GM12878 (cell line): Measurements from ENCODE around the gene RBSN. TPM values are rescaled to one million over a fixed set of nuclear protein-coding genes. Genes with fewer than 3 reads are reported as not detected.

ENCODE experiments used
- ATAC-seq: fragments of 200-7000 bp; cut with Tn5 transposase; 3 replicates; pipeline ENCODE4 v1.9.1; 2020; ENCODE audit warnings: mild to moderate bottlenecking, moderate library complexity
- BruUV-seq: library from RNA; stranded (reverse); fragments of 400-500 nt; replicated peaks from 2 replicates; lab custom pipeline; 2021; lab: Mats Ljungman, UMichigan
- CTCF ChIA-PET: fragments of 300-600 bp; sonication (Branson Sonifier 250); formaldehyde crosslinking; extraction: SDS; loops from one replicate; lab custom pipeline; 2021; ENCODE audit warnings: inconsistent platforms; lab: Yijun Ruan, JAX
- POLR2A ChIA-PET: fragments of 350-600 bp; formaldehyde crosslinking; extraction: SDS; loops from one replicate; lab custom pipeline; 2021; ENCODE audit warnings: inconsistent platforms; lab: Charles Lee
- RAD21 ChIA-PET: fragments of 300-600 bp; sonication (Branson Sonifier 250); formaldehyde crosslinking; loops from one replicate; lab custom pipeline; 2023; ENCODE audit warnings: antibody characterized with exemption; ENCODE audit not compliant: unreplicated experiment; lab: Charles Lee
- SMC1A ChIA-PET: fragments of 300-600 bp; sonication (Branson Sonifier 250); formaldehyde crosslinking; loops from one replicate; lab custom pipeline; 2023; ENCODE audit not compliant: unreplicated experiment, uncharacterized antibody; lab: Charles Lee
- DNase-seq: peaks from one replicate; pipeline ENCODE4 v3.0.0-alpha.2; 2011; ENCODE audit warnings: low read depth, low spot score
- FAIRE-seq: peaks from 3 replicates; lab custom pipeline; 2011; peaks lifted over from hg19 to GRCh38; lab: Jason Lieb, UNC
- H2AFZ ChIP-seq: 2 replicates; pipeline ENCODE4 v1.6.0; 2011; ENCODE audit warnings: low read depth, low read length, control low read depth; ENCODE audit not compliant: control insufficient read depth
- H3K27ac ChIP-seq: 2 replicates; pipeline ENCODE4 v1.5.1; 2011; ENCODE audit warnings: control low read depth; ENCODE audit not compliant: control insufficient read depth, insufficient read depth
- H3K27me3 ChIP-seq, 2 experiments: replicated peaks in 1 of 2; 2 replicates each; pipeline versions ENCODE4 v1.6.0 to v1.6.1; 2011; ENCODE audit warnings: low read length in 1 of 2; ENCODE audit not compliant: control insufficient read depth in 2 of 2, insufficient read depth in 2 of 2
- H3K36me3 ChIP-seq, 2 experiments: 2 replicates each; pipeline ENCODE4 v1.5.1; 2011; ENCODE audit warnings: low read length in 1 of 2; ENCODE audit not compliant: control insufficient read depth in 2 of 2, insufficient read depth in 2 of 2
- H3K4me1 ChIP-seq: 2 replicates; pipeline ENCODE4 v1.6.1; 2011; ENCODE audit warnings: mild to moderate bottlenecking, low read length, moderate library complexity, mixed read lengths; ENCODE audit not compliant: control insufficient read depth, insufficient read depth
- H3K4me2 ChIP-seq: 2 replicates; pipeline ENCODE4 v1.6.0; 2011; ENCODE audit warnings: control low read depth; ENCODE audit not compliant: control insufficient read depth, insufficient read depth
- H3K4me3 ChIP-seq: fragments of 200-600 bp; sonication (generic); 2 replicates; pipeline ENCODE4 v1.5.1; 2016
- H3K79me2 ChIP-seq: 2 replicates; pipeline ENCODE4 v1.6.0; 2011; ENCODE audit warnings: low read length; ENCODE audit not compliant: control insufficient read depth, insufficient read depth
- H3K9ac ChIP-seq: 2 replicates; pipeline ENCODE4 v1.8.0; 2011; ENCODE audit warnings: low read length, control low read depth, mixed read lengths; ENCODE audit not compliant: control insufficient read depth, insufficient read depth
- H3K9me3 ChIP-seq: replicated peaks from 3 replicates; pipeline ENCODE4 v1.5.1; 2011; ENCODE audit warnings: mild to moderate bottlenecking, low read length; ENCODE audit not compliant: control insufficient read depth, insufficient read depth
- H4K20me1 ChIP-seq: 2 replicates; pipeline ENCODE4 v1.6.0; 2011; ENCODE audit not compliant: control insufficient read depth, insufficient read depth
- MEF2B ChIP-seq: fragments of 450-650 bp; IDR thresholded peaks from 2 replicates; pipeline ENCODE4 v1.6.1; 2018; ENCODE audit warnings: mild to moderate bottlenecking, moderate library complexity; ENCODE audit not compliant: partially characterized antibody, poor library complexity, severe bottlenecking
- NFXL1 ChIP-seq: fragments of 450-650 bp; IDR thresholded peaks from 2 replicates; pipeline ENCODE4 v1.6.1; 2017; ENCODE audit warnings: antibody characterized with exemption, mild to moderate bottlenecking, borderline replicate concordance
- PBX3 ChIP-seq: IDR thresholded peaks from 2 replicates; pipeline ENCODE4 v1.6.1; 2011; ENCODE audit warnings: mild to moderate bottlenecking, low read depth, low read length, moderate library complexity; ENCODE audit not compliant: insufficient replicate concordance
- SP1 ChIP-seq: IDR thresholded peaks from one replicate; pipeline ENCODE4 v1.6.1; 2011; ENCODE audit warnings: low read depth, low read length
- USF2 ChIP-seq: IDR thresholded peaks from 2 replicates; pipeline ENCODE4 v1.6.1; 2011; ENCODE audit warnings: low read depth, low read length, improper control_type of control experiment, borderline replicate concordance
- ZBTB11 ChIP-seq: fragments of 450-650 bp; formaldehyde crosslinking; IDR thresholded peaks from 2 replicates; pipeline ENCODE4 v1.5.0; 2022; ENCODE audit warnings: mild to moderate bottlenecking, missing genetic modification characterization
- ZBTB40 ChIP-seq: fragments of 450-650 bp; IDR thresholded peaks from 2 replicates; pipeline ENCODE4 v1.6.1; 2016; ENCODE audit warnings: mild to moderate bottlenecking, moderate library complexity, borderline replicate concordance
- WGBS: methylation state at CpG from one replicate; pipeline ENCODE4 v1.1.6; 2016; ENCODE audit warnings: low lambda C conversion rate; ENCODE audit not compliant: insufficient replicate concordance, insufficient coverage; ENCODE audit errors: missing lambda C conversion rate; 5-methylcytosine and 5-hydroxymethylcytosine counted together
- in situ Hi-C: fragments of 300-500 bp; cut with MboI; formaldehyde crosslinking; loops from 9 replicates; pipeline ENCODE4 v1.14.3; 2018; ENCODE audit warnings: mixed read lengths
- intact Hi-C: fragments of 100-400 bp; cut with micrococcal nuclease; formaldehyde crosslinking; loops from one replicate; pipeline ENCODE4 v1.14.2; 2022; ENCODE audit not compliant: unreplicated experiment
- polyA plus RNA-seq, 11 experiments: library from polyadenylated mRNA; depleted of rRNA in 4 of 11; unstranded in 6 of 11; stranded (reverse) in 5 of 11; fragments of >200 nt; fragmentation: Nextera tagmentation in 4 of 11; fragmentation: Illumina TruSeq in 1 of 11; extraction: Ambion mirVana in 4 of 11; extraction: Trizol in 1 of 11; gene quantifications; 1 replicate in 1 of 11; 2 replicates in 10 of 11; pipeline versions ENCODE4 v1.2.1 to v1.2.3, GENCODE V29; 2011 to 2016; ENCODE audit warnings: inconsistent platforms in 2 of 11, missing spikeins in 2 of 11, low read depth in 1 of 11
- total RNA-seq, 4 experiments: library from RNA; depleted of rRNA in 3 of 4; stranded (reverse); fragments of >200 nt in 3 of 4; fragmentation: Illumina TruSeq in 1 of 4; extraction: Trizol in 1 of 4; gene quantifications; 2 replicates each; pipeline versions ENCODE4 v1.2.1 to v1.2.3, GENCODE V29; 2013 to 2021

RBSN gene
- total and polyA plus RNA-seq, 10 of the 15 experiments (the other 5 are each of a cell fraction or from before 2014, with no cell fraction given) = 2.0 to 17.5 (median 10.5) TPM

- TF ChIP-seq ZBTB11 = no peak
Observed at GRCh38 chr3:15081960-15082664, 16.8 kb downstream of the RBSN start (continued).

GRCh38 chr3:15079091-15079490 is 19.9 kb downstream of the RBSN start:
- ChIA-PET SMC1A (no interaction called here), POLR2A (no interaction called here), CTCF (no interaction called here), RAD21 (no interaction called here)
- H3K27ac ChIP-seq = no peak overlapping the region
- no peak for ATAC-seq
- no peak for DNase-seq
- intact Hi-C loops (no loop called here), in situ Hi-C loops (no loop called here)
- H3K4me1 ChIP-seq = no peaks in the 10 kb centered on the region
- no peak overlapping the region for H3K4me3 ChIP-seq
- 74% methylated on average over 3 of the region's 3 CpGs for WGBS
- no peaks in the 10 kb centered on the region for H4K20me1 ChIP-seq
- peaks cover 16 to 17% of the 10 kb centered on the region in 2 experiments for H3K36me3 ChIP-seq
- no peaks in the 10 kb centered on the region for H3K79me2 ChIP-seq
- TF ChIP-seq SP1 (no peak), MEF2B (no peak), USF2 (no peak), PBX3 (no peak), ZBTB40 (peak; percentile 86), NFXL1 (no peak)
- no peak overlapping the region for H3K9ac ChIP-seq
- no peaks in the 10 kb centered on the region for H3K27me3 ChIP-seq
- H2AFZ ChIP-seq = no peak overlapping the region
- no TSS peak for BruUV-seq
- no peaks in the 10 kb centered on the region for H3K9me3 ChIP-seq
- no peak overlapping the region for H3K4me2 ChIP-seq
- FAIRE-seq = no peak
